Stimulated activated naive CD8-positive, alpha-beta T cell treated with anti-CD3 and anti-CD28 coated beads, Interleukin-15, Interleukin-2, amounts not matched to agents 100 U/mL and 50 U/mL, for 24 hours (primary cell): ENCODE results near the gene PHB1.

Experiments used
- ATAC-seq: fragments of 150-1000 bp; cut with Tn5 transposase; one replicate; pipeline ENCODE4 v1.10.0; 2021
- DNase-seq: peaks from one replicate; pipeline ENCODE4 v3.0.0; 2021

PHB1 gene

GRCh38 chr17:49414622-49415350 is at the start of gene PHB1:
Gene PHB1 (minus strand): TSS chr17:49414882. CDS start chr17:49413264, 1,618 bp downstream.
- DNase-seq (peak; percentile 91), ATAC-seq (peak; percentile 100)

DNA sequence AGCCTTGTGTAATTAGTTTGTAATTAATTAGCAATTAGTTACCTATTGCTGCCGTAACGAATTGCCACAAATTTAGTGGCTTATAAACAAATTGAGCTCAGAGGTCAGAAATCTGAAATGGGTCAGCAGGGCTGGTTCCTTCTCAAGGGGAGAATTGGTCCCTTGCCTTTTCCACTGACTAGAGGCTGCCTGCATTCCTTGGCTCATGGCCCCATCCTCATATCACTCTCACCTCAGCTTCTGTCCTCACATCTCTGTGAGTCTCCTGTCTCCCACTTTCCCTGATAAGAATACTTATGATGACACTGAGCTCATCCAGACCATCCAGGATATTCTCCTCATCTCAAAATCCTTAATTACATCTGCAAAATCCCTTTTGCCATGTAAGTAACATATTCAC is 49.4 kb upstream of the PHB1 start:
- DNase-seq (no peak), ATAC-seq (no peak)

- ATAC-seq (no peak), DNase-seq (no peak)
Observed at GRCh38 chr17:49461580-49461979, 46.9 kb upstream of the PHB1 start.

GRCh38 chr17:49460401-49460800 is 45.7 kb upstream of the PHB1 start:
- ATAC-seq (no peak), DNase-seq (no peak)

- DNase-seq = peak; percentile 12
- no peak for ATAC-seq
Observed at GRCh38 chr17:49459401-49459984, 44.8 kb upstream of the PHB1 start.

GRCh38 chr17:49457564-49458535 is 43.2 kb upstream of the PHB1 start:
- no peak for ATAC-seq
- no peak for DNase-seq

DNA sequence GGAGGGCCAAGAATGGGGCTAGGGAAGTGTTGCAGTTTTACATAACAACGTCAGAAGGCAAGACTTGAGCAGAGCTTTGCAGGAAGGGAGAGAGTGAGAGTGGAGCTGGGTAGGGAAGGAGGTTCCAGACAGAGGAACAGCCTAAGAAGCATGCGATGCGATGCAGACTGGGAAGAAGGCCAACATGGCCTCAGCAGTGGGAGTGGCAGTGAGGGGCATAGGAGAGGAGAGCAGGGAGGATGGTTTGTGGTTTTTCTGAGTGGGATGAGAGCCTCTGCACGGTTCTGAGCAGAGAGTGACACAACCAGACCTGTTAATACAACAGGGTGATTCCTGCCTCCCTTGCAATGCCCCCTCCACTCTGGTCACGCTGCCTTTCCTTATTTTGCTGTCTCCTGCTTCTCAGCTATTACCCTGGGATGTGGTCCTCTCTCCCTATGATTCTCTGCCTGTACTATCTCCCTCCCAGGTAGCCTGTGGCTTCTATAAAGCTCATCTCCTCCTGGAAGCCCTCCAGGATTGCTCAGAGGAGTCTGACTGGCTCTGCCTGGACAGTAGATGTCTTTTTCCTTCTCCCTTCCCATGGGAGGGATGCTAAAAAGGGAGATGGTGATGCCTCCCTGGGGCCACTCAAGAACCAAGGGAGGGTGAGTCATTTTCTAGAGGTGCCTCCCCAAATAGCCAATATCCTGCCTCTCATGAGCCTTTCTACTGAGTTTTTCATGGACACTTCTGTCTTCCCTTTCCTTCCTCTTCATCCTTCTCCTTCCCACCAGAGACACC is 41.7 kb upstream of the PHB1 start:
- DNase-seq (no peak), ATAC-seq (no peak)

- DNase-seq = no peak
- ATAC-seq = no peak
Observed at GRCh38 chr17:49455272-49455861, 40.7 kb upstream of the PHB1 start.

DNA sequence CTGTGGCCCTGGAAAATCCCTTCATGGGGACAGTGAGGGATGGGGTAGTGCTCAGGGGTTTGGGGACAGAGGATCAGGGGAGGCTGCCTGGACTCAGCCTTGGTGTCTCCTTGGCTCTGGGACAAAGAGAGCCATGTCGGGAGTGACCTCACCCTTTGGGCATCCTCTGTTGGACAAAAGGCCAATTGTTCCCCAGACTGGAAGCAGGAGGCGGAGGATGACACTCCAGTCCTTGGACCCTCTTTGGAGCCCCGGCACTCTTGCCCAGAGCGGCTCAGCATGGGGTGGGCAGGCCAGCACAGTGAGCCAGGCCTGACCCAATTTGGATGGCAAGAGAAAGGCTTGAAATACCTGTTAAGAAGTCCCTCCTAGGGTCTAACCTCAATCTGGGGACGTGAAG is 39.4 kb upstream of the PHB1 start:
- ATAC-seq = no peak
- DNase-seq = no peak

DNA sequence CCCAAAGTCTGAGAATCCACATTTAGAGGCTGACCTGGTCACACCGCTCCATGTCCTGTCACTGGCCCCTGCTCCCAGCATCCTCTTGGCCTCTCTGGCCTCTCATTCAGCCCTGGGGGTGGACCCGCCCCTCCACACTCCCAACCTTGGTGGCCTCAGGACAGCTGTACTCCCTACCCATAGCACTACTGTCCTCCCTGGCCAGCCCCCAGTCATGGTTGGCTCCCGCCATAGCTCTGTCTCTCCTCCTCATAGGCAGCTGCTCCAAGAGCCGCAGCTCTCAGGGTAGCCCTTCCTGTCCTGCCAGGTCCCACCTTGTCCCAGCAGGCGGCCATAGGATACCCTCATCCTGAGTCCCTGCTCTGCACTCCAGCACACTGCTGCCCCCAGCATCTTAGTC is 38.0 kb upstream of the PHB1 start:
- no peak for ATAC-seq
- DNase-seq = no peak

DNA sequence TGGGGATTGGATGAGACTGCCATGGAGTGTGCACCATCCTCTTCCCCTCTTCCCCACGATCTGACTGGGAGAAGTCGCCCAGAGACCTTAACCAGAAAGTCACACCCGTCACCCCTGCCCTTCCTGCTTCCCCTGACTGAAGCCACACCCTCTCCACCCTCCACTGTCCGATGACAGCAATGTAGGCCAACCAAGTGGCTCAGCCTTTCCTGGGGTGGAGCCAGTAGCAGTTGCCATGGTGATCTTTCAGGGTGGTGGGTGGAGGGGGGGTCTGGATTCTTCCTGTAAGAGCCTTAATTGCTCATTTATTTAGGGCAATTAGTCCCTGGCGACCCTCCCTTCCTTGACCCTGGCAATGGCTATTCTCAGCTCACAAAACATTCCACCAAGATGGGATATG is 37.5 kb upstream of the PHB1 start:
- DNase-seq = no peak
- no peak for ATAC-seq

DNA sequence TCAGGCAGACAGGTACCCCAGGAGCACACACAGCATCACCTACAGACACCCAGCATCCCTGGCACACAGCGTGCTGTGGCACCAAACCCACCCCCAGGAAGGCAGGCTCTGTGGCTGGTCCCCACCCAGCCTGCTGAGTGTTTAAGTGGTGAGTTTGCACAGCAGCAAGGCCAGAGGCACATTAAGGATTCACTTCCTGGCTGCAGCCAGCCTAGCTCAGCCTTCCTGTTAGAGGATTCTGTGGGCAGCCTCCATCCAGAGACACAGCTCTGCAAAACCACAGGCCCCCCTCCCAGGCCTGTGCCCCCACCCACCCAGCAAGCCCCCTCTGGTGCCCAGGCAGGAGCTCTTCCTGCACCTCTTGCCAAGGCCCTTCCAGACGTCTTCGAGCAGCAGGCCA is 36.1 kb upstream of the PHB1 start:
- ATAC-seq (no peak), DNase-seq (no peak)

GRCh38 chr17:49450181-49450580 is 35.5 kb upstream of the PHB1 start:
- DNase-seq (no peak), ATAC-seq (no peak)

DNA sequence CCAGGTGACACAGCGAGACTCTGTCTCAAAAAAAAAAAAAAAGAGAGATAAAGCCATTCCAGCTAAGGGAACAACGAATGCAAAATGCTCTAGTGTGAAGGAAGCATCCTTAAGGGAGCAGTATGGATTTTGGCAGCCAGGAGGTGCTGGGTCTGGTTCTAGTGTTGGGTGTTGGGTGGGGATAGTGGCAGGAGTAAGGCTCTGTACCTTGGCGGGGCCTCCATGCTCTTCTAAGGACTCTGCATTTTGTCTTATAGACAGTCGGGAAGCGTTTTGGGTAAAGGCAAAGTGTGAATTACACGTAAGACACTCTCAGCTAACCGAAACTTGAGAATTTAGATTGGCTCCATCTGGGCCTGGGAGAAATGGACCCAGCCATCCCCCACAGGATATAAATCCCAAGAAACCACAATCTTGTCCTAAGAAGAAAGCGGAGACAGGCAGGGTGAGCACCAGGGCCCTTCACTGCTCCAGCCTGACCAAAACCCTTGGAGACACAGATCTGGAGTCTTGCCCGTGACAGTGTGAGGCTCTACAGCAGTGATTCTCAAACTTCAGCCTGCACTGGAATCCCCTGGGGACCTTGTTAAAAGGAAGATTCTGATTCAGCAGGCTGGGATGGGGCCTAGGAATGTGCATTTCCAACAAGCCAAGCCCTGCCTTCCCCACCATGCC is 33.1 kb upstream of the PHB1 start:
- DNase-seq (no peak), ATAC-seq (no peak)

- DNase-seq (no peak), ATAC-seq (no peak)
Observed at GRCh38 chr17:49445591-49445990, 30.9 kb upstream of the PHB1 start.

- DNase-seq (no peak), ATAC-seq (no peak)
Observed at GRCh38 chr17:49444384-49444783, 29.7 kb upstream of the PHB1 start.

DNA sequence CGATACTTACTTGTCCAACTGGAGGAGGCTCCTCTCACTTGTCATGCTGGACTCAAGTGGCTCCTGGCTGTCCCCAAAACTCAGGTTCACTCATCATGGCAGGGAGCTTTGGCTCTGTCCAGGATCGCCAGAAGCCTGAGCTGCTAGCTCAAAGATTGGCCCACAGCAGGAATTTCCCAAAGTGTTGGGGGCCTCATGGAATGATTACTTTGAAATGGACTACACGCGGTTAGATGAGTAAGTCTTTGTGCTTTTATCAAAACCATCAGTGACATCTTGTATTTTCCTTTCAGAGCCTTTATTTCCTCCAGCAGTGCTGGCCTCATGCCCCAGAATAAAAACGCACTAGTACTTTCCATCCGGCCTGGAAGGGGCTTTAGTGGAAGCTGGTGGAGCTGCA is 29.2 kb upstream of the PHB1 start:
- DNase-seq (no peak), ATAC-seq (no peak)

DNA sequence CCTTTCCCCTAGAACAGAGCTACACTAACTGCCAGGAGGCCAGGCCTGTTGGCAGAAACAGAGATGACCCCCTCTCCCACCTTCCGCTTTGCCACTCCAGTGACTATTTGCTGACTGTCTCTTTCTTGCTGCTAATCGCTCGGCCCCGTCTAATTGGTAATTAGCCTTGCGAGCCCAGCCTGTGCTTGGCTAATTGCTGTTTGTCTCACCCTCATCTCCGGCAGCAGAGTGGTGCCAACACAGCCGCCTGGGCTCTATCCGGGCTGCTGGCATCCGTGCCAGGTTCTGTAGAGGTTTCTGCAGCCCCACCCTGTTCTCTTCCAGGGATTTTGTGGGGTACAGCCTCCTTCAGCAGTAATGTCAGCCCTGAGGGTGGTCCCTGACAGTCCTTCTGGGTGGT is 27.4 kb upstream of the PHB1 start:
- DNase-seq (no peak), ATAC-seq (no peak)

DNA sequence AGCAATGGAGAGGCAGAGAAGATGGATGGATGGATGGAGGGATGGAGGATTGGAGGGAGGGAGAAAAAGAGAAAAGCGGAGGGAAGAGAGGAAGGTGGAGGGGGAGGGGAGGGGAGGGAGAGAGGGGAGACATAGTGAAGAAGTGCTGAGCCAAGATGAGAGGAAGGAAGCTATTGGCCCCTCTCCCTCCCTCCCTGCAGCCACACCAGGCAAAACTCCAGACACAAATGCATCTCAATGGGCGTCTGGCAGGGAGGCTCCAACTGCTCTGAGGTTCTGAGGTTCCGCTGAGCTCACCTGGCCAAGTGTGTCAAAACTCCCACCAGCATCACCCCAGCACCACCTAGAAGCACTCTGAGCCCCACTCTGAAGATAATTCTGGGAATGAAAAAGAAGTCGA is 26.9 kb upstream of the PHB1 start:
- DNase-seq (no peak), ATAC-seq (no peak)

DNA sequence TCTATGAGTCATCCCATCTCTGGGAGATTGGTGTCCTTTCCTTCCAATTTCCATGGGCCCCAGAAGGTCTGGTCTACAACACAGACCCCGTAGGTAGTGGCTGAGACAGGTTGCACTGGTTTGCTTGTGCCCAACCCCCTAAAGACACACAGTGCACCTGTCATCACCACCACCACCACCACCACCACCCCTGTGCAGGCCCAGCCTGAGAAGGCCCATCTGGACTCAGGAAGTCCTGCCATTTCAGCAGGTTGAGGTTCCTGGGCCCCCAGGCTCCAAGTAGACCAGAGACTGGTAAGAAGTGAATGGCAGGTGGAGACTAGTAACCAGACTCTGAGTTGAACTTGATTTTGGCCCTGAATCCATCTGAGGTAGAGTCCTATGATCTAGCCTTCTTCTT is 25.9 kb upstream of the PHB1 start:
- no peak for ATAC-seq
- no peak for DNase-seq
